SK-N-MC (cell line): ENCODE results near the gene CHAF1B.

Source experiments
- EZH2 ChIP-seq: fragments of 200-600 bp; sonication (generic); IDR thresholded peaks from one replicate; pipeline ENCODE4 v1.6.1; 2017; ENCODE audit warnings: antibody characterized with exemption
- POLR2AphosphoS5 ChIP-seq: IDR thresholded peaks from 2 replicates; pipeline ENCODE4 v1.6.1; 2012; ENCODE audit warnings: mild to moderate bottlenecking, low read depth, low read length, borderline replicate concordance

DNA sequence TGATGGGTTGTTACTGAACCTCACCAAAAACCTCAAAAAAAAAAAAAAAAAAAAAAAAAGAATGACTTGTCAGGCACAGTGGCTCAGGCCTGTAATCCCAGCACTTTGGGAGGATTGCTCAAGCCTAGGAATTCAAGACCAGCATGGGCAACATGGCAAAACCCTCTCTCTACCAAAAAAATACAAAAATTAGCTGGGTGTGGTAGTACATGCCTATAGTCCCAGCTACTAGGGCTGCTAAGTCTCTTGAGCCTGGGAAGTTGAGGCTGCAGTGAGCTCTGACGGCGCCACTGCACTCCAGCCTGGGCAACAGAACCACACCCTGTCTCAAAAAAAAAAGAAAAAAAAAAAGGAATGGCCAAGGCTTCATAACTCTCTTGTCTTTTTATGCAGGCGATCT lies 11.1 kb downstream of the CHAF1B start:
- TF ChIP-seq POLR2AphosphoS5: no peak
- no peak for TF ChIP-seq EZH2
